HCT116 (cell line): ENCODE data around the gene HEXB. TPM values are rescaled to one million over a fixed set of nuclear protein-coding genes. Genes with fewer than 3 reads are reported as not detected.

Experiments used
- ATAC-seq: fragments of 200-7000 bp; cut with Tn5 transposase; 2 replicates; pipeline ENCODE4 v1.9.1; 2020; ENCODE audit warnings: mild to moderate bottlenecking, moderate library complexity
- BruUV-seq: library from RNA; stranded (reverse); fragments of 400-500 nt; replicated peaks from 2 replicates; lab custom pipeline; 2021; lab: Mats Ljungman, UMichigan
- CTCF ChIA-PET: fragments of 300-600 bp; sonication (Branson Sonifier 250); formaldehyde crosslinking; loops from one replicate; lab custom pipeline; 2021; ENCODE audit warnings: antibody characterized with exemption; lab: Charles Lee
- POLR2A ChIA-PET: fragments of 300-600, 350-600 bp; sonication (Branson Sonifier 250); formaldehyde crosslinking; loops from one replicate; lab custom pipeline; 2021; ENCODE audit warnings: antibody characterized with exemption; lab: Charles Lee
- RAD21 ChIA-PET, 2 experiments: fragments of 300-600 bp; sonication (Branson Sonifier 250); formaldehyde crosslinking; loops; one replicate each; lab custom pipeline; 2023; ENCODE audit warnings: low total read pairs in 2 of 2; ENCODE audit not compliant: uncharacterized antibody in 2 of 2, unreplicated experiment in 2 of 2, low non-redundant PET in 1 of 2; lab: Charles Lee
- DNase-seq: peaks from one replicate; pipeline ENCODE4 v3.0.0-alpha.2; 2010; ENCODE audit warnings: low read depth, low spot score
- H2AFZ ChIP-seq: fragments of 200-600 bp; shearing (Covaris generic), sonication (generic); 2 replicates; pipeline ENCODE4 v1.6.1; 2017; ENCODE audit warnings: low read depth, mixed run types, mixed read lengths, antibody characterized with exemption, low read length; ENCODE audit not compliant: poor library complexity, severe bottlenecking
- H3K27ac ChIP-seq: 2 replicates; pipeline ENCODE4 v1.5.1; 2012; ENCODE audit warnings: low read depth, low read length
- H3K27me3 ChIP-seq: fragments of 200-600 bp; sonication (generic); 2 replicates; pipeline ENCODE4 v1.6.1; 2016; ENCODE audit warnings: mixed run types, low read length, mixed read lengths; ENCODE audit not compliant: insufficient read depth
- H3K36me3 ChIP-seq, 2 experiments: fragments of 200-500 bp in 1 of 2; fragments of 200-600 bp in 1 of 2; sonication (Bioruptor generic) in 1 of 2; sonication (generic) in 1 of 2; 2 replicates each; pipeline versions ENCODE4 v1.5.1 to v1.6.1; 2014 to 2016; ENCODE audit warnings: low read length in 2 of 2, inconsistent platforms in 1 of 2, mixed read lengths in 1 of 2, mixed run types in 1 of 2; ENCODE audit not compliant: insufficient read depth in 2 of 2, control insufficient read depth in 1 of 2
- H3K4me1 ChIP-seq, 2 experiments: fragments of 200-600 bp in 1 of 2; sonication (generic) in 1 of 2; 2 replicates each; pipeline versions ENCODE4 v1.5.1 to v1.6.1; 2012 to 2017; ENCODE audit warnings: low read length in 2 of 2, inconsistent platforms in 1 of 2, mild to moderate bottlenecking in 1 of 2, mixed read lengths in 1 of 2, mixed run types in 1 of 2, moderate library complexity in 1 of 2; ENCODE audit not compliant: insufficient read depth in 2 of 2, control insufficient read depth in 1 of 2
- H3K4me2 ChIP-seq: fragments of 200-600 bp; sonication (generic); 2 replicates; pipeline ENCODE4 v1.6.1; 2017; ENCODE audit warnings: mixed run types, low read length, mixed read lengths
- H3K4me3 ChIP-seq, 2 experiments: fragments of 200-600 bp in 1 of 2; sonication (generic) in 1 of 2; replicated peaks in 1 of 2; 2 replicates each; pipeline ENCODE4 v1.5.1; 2011 to 2016; ENCODE audit warnings: low read length in 2 of 2, control low read depth in 1 of 2, low read depth in 1 of 2, mild to moderate bottlenecking in 1 of 2, mixed read lengths in 1 of 2, mixed run types in 1 of 2
- H3K79me2 ChIP-seq: fragments of 200-600 bp; sonication (generic); 2 replicates; pipeline ENCODE4 v1.6.1; 2017; ENCODE audit warnings: mild to moderate bottlenecking, mixed run types, low read length, moderate library complexity, mixed read lengths; ENCODE audit not compliant: insufficient read depth
- H3K9ac ChIP-seq: fragments of 200-600 bp; sonication (generic); 2 replicates; pipeline ENCODE4 v1.6.1; 2016; ENCODE audit warnings: low read length, mixed read lengths
- H3K9me2 ChIP-seq: fragments of 200-600 bp; sonication (generic), shearing (Covaris generic); 2 replicates; pipeline ENCODE4 v1.6.1; 2017; ENCODE audit warnings: mixed run types, mild to moderate bottlenecking, moderate library complexity; ENCODE audit not compliant: insufficient read depth
- H3K9me3 ChIP-seq, 2 experiments: fragments of 200-500 bp in 1 of 2; fragments of 200-600 bp in 1 of 2; sonication (Bioruptor generic) in 1 of 2; sonication (generic) in 1 of 2; 2 replicates each; pipeline ENCODE4 v1.6.1; 2014 to 2017; ENCODE audit warnings: low read length in 2 of 2, mixed read lengths in 2 of 2, inconsistent platforms in 1 of 2, low read depth in 1 of 2, mild to moderate bottlenecking in 1 of 2, mixed run types in 1 of 2, moderate library complexity in 1 of 2; ENCODE audit not compliant: control insufficient read depth in 1 of 2, insufficient read depth in 1 of 2
- H4K20me1 ChIP-seq: fragments of 200-600 bp; sonication (generic), shearing (Covaris generic); 2 replicates; pipeline ENCODE4 v1.6.1; 2017; ENCODE audit warnings: mixed run types, mild to moderate bottlenecking, moderate library complexity; ENCODE audit not compliant: insufficient read depth
- CBX3 ChIP-seq: IDR thresholded peaks from 2 replicates; pipeline ENCODE4 v1.6.1; 2012; ENCODE audit warnings: low read depth
- CEBPB ChIP-seq: IDR thresholded peaks from 2 replicates; pipeline ENCODE4 v1.6.1; 2012; ENCODE audit warnings: low read depth
- CTCF ChIP-seq, 3 experiments: fragments of 200-600 bp in 1 of 3; sonication (generic) in 1 of 3; IDR thresholded peaks in 2 of 3; conservative IDR thresholded peaks in 1 of 3; 2 replicates each; pipeline ENCODE4 v1.5.1; 2012 to 2017; ENCODE audit warnings: low read depth in 2 of 3, low read length in 2 of 3, antibody characterized with exemption in 1 of 3, borderline replicate concordance in 1 of 3, control low read depth in 1 of 3, mild to moderate bottlenecking in 1 of 3, mixed read lengths in 1 of 3, mixed run types in 1 of 3, moderate library complexity in 1 of 3; ENCODE audit not compliant: insufficient read depth in 1 of 3
- EGR1 ChIP-seq: IDR thresholded peaks from 2 replicates; pipeline ENCODE4 v1.6.1; 2012; ENCODE audit warnings: low read depth
- ELF1 ChIP-seq: IDR thresholded peaks from 2 replicates; pipeline ENCODE4 v1.6.1; 2012; ENCODE audit warnings: low read depth, borderline replicate concordance
- RAD21 ChIP-seq: IDR thresholded peaks from 2 replicates; pipeline ENCODE4 v1.6.1; 2012; ENCODE audit warnings: low read depth, mild to moderate bottlenecking
- SIN3A ChIP-seq: IDR thresholded peaks from 2 replicates; pipeline ENCODE4 v1.6.1; 2012; ENCODE audit warnings: low read depth
- SRF ChIP-seq: IDR thresholded peaks from 2 replicates; pipeline ENCODE4 v1.6.1; 2012; ENCODE audit warnings: low read depth
- YY1 ChIP-seq: IDR thresholded peaks from 2 replicates; pipeline ENCODE4 v1.6.1; 2011; ENCODE audit warnings: low read length, low read depth, moderate library complexity, mild to moderate bottlenecking; ENCODE audit not compliant: insufficient replicate concordance; ENCODE audit errors: extremely low read depth
- ZFX ChIP-seq: fragments of 450-650 bp; IDR thresholded peaks from 2 replicates; pipeline ENCODE4 v1.6.1; 2017
- intact Hi-C: fragments of 100-400 bp; cut with micrococcal nuclease; formaldehyde crosslinking; loops from 2 replicates; pipeline ENCODE4 v1.10.0; 2022
- total RNA-seq: library from RNA; stranded (reverse); gene quantifications from one replicate; pipeline ENCODE4 v1.2.1, GENCODE V29; 2021; ENCODE audit not compliant: unreplicated experiment
- TF ChIP-seq, protein P1 (sequence below): IDR thresholded peaks from 2 replicates; pipeline ENCODE4 v1.6.1; 2012

Gene HEXB
- total RNA-seq, 1 experiment from 2014 or later, result 123 TPM

- H4K20me1 ChIP-seq, result peaks cover 5% of the 10 kb centered on the region; the same call in 1 of the 2 replicates
- H2AFZ ChIP-seq, result no peak overlapping the region
- H3K9me3 ChIP-seq, result no peaks in the 10 kb centered on the region
- intact Hi-C loops, result loop anchor here (1.0 to 10.0 kb wide), 5 partner anchors 245 to 825 kb away; no protein-coding TSS in a partner anchor
- H3K9ac ChIP-seq, result peak overlapping the region; percentile 69
- ChIA-PET POLR2A (interaction anchor here (1.2 to 2.0 kb wide), 4 partner anchors 8 to 429 kb away, joined by 3 to 9 read pairs (median 4); no protein-coding TSS in a partner anchor), RAD21 (interaction anchor here (1.0 kb wide), 2 partner anchors 14 to 428 kb away, joined by 3 read pairs; no protein-coding TSS in a partner anchor), CTCF (interaction anchor here (0.7 to 1.8 kb wide), 9 partner anchors 10 to 738 kb away, joined by 3 to 11 read pairs (median 3); no protein-coding TSS in a partner anchor)
- H3K36me3 ChIP-seq, result peaks cover 5 to 8% of the 10 kb centered on the region in 2 experiments; a peak in 3 of 4 replicates
- peak overlapping the region; percentile 96 for H3K4me2 ChIP-seq
- ATAC-seq (peak; percentile 30), DNase-seq (no peak)
- peaks cover 47% of the 10 kb centered on the region for H3K79me2 ChIP-seq
- TF ChIP-seq ZFX, result 0 out of 2 replicates have a peak, but pooled peaks have one; percentile 4
- TF ChIP-seq ELF1, result no peak
- no peak for TF ChIP-seq EGR1
- TF ChIP-seq, protein P1, sequence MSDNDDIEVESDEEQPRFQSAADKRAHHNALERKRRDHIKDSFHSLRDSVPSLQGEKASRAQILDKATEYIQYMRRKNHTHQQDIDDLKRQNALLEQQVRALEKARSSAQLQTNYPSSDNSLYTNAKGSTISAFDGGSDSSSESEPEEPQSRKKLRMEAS, result no peak
- TF ChIP-seq CTCF (IDR thresholded peaks at IDR 0.05 in 2 of 3, conservative IDR thresholded peaks at IDR 0.05 in 1 of 3; ENCODE audit: borderline replicate concordance in 1 of 3, insufficient read depth in 1 of 3, low read depth in 2 of 3, low read length in 2 of 3), result peak in 2 of 3 experiments; percentile 1 to 32; a peak in 2 of 6 replicates
- no peak for TF ChIP-seq SRF
- no peak for TF ChIP-seq SIN3A
- TF ChIP-seq CBX3, result no peak
- TF ChIP-seq YY1, result no peak
- TF ChIP-seq RAD21, result peak; percentile 1; the same call in 1 of the 2 replicates
- TF ChIP-seq CEBPB, result no peak
- H3K9me2 ChIP-seq, result no peaks in the 10 kb centered on the region
- H3K27me3 ChIP-seq, result no peaks in the 10 kb centered on the region
- peaks cover 57 to 62% of the 10 kb centered on the region in 2 experiments for H3K4me1 ChIP-seq
- peak overlapping the region; percentile 92 for H3K27ac ChIP-seq
- peak overlapping the region; percentile 69 to 82 for H3K4me3 ChIP-seq
- no TSS peak for BruUV-seq
Observed at GRCh38 chr5:74639807-74640449, 45.1 kb upstream of the HEXB start.
